ENCODE data around the gene PAK6.

Gene PAK6

GRCh38 chr15:40293006-40293405, 54.1 kb downstream of the PAK6 start:
- no peaks in the 10 kb centered on the region for H3K9me3 ChIP-seq (ENCODE audit: control insufficient read depth, insufficient read depth, low read length)
- H3K4me1 ChIP-seq (ENCODE audit: insufficient read depth, low read length): peaks cover 8% of the 10 kb centered on the region; the same call in 1 of the 2 replicates
- no peak overlapping the region for H3K9ac ChIP-seq (ENCODE audit: low read depth, low read length)
- H3K36me3 ChIP-seq (ENCODE audit: insufficient read depth, low read length): no peaks in the 10 kb centered on the region

- no peak overlapping the region for H3K9ac ChIP-seq (ENCODE audit: low read depth, low read length)
- no peaks in the 10 kb centered on the region for H3K36me3 ChIP-seq (ENCODE audit: insufficient read depth, low read length)
- H3K9me3 ChIP-seq (ENCODE audit: control insufficient read depth, insufficient read depth, low read length): no peaks in the 10 kb centered on the region
- H3K4me1 ChIP-seq (ENCODE audit: insufficient read depth, low read length): peaks cover 8% of the 10 kb centered on the region; the same call in 1 of the 2 replicates
Observed at GRCh38 chr15:40293905-40294895, 55.3 kb downstream of the PAK6 start.

GRCh38 chr15:40295297-40295696, 56.4 kb downstream of the PAK6 start:
- Histone ChIP-seq H3K36me3 (ENCODE audit: insufficient read depth, low read length) (no peaks in the 10 kb centered on the region), H3K9me3 (ENCODE audit: control insufficient read depth, insufficient read depth, low read length) (no peaks in the 10 kb centered on the region), H3K9ac (ENCODE audit: low read depth, low read length) (no peak overlapping the region), H3K4me1 (ENCODE audit: insufficient read depth, low read length) (peaks cover 3% of the 10 kb centered on the region; the same call in 1 of the 2 replicates)

- H3K9ac ChIP-seq (ENCODE audit: low read depth, low read length): no peak overlapping the region
- no peaks in the 10 kb centered on the region for H3K4me1 ChIP-seq (ENCODE audit: insufficient read depth, low read length)
- no peaks in the 10 kb centered on the region for H3K9me3 ChIP-seq (ENCODE audit: control insufficient read depth, insufficient read depth, low read length)
- no peaks in the 10 kb centered on the region for H3K36me3 ChIP-seq (ENCODE audit: insufficient read depth, low read length)
Observed at GRCh38 chr15:40295877-40296560, 57.2 kb downstream of the PAK6 start.

- H3K4me1 ChIP-seq (ENCODE audit: insufficient read depth, low read length): peaks cover 4% of the 10 kb centered on the region; the same call in 1 of the 2 replicates
- no peaks in the 10 kb centered on the region for H3K9me3 ChIP-seq (ENCODE audit: control insufficient read depth, insufficient read depth, low read length)
- H3K9ac ChIP-seq (ENCODE audit: low read depth, low read length): no peak overlapping the region
- no peaks in the 10 kb centered on the region for H3K36me3 ChIP-seq (ENCODE audit: insufficient read depth, low read length)
Observed at GRCh38 chr15:40296561-40297230, 57.8 kb downstream of the PAK6 start.

GRCh38 chr15:40297356-40297755, 58.5 kb downstream of the PAK6 start:
- Histone ChIP-seq H3K9ac (ENCODE audit: low read depth, low read length) (no peak overlapping the region), H3K36me3 (ENCODE audit: insufficient read depth, low read length) (no peaks in the 10 kb centered on the region), H3K9me3 (ENCODE audit: control insufficient read depth, insufficient read depth, low read length) (no peaks in the 10 kb centered on the region), H3K4me1 (ENCODE audit: insufficient read depth, low read length) (peaks cover 10% of the 10 kb centered on the region; the same call in 1 of the 2 replicates)

- Histone ChIP-seq H3K9me3 (ENCODE audit: control insufficient read depth, insufficient read depth, low read length) (no peaks in the 10 kb centered on the region), H3K36me3 (ENCODE audit: insufficient read depth, low read length) (no peaks in the 10 kb centered on the region), H3K4me1 (ENCODE audit: insufficient read depth, low read length) (peaks cover 10% of the 10 kb centered on the region; the same call in 1 of the 2 replicates), H3K9ac (ENCODE audit: low read depth, low read length) (no peak overlapping the region)
Observed at GRCh38 chr15:40298216-40298935, 59.5 kb downstream of the PAK6 start.

GRCh38 chr15:40300367-40300766, 61.5 kb downstream of the PAK6 start:
- Histone ChIP-seq H3K9ac (ENCODE audit: low read depth, low read length) (no peak overlapping the region), H3K9me3 (ENCODE audit: control insufficient read depth, insufficient read depth, low read length) (no peaks in the 10 kb centered on the region), H3K36me3 (ENCODE audit: insufficient read depth, low read length) (no peaks in the 10 kb centered on the region), H3K4me1 (ENCODE audit: insufficient read depth, low read length) (peaks cover 10% of the 10 kb centered on the region; the same call in 1 of the 2 replicates)

GRCh38 chr15:40300771-40301170, 61.9 kb downstream of the PAK6 start:
- peaks cover 10% of the 10 kb centered on the region; the same call in 1 of the 2 replicates for H3K4me1 ChIP-seq (ENCODE audit: insufficient read depth, low read length)
- H3K9me3 ChIP-seq (ENCODE audit: control insufficient read depth, insufficient read depth, low read length): no peaks in the 10 kb centered on the region
- H3K36me3 ChIP-seq (ENCODE audit: insufficient read depth, low read length): no peaks in the 10 kb centered on the region
- H3K9ac ChIP-seq (ENCODE audit: low read depth, low read length): no peak overlapping the region

- Histone ChIP-seq H3K9ac (ENCODE audit: low read depth, low read length) (no peak overlapping the region), H3K36me3 (ENCODE audit: insufficient read depth, low read length) (no peaks in the 10 kb centered on the region), H3K9me3 (ENCODE audit: control insufficient read depth, insufficient read depth, low read length) (no peaks in the 10 kb centered on the region), H3K4me1 (ENCODE audit: insufficient read depth, low read length) (peaks cover 10% of the 10 kb centered on the region; the same call in 1 of the 2 replicates)
Observed at GRCh38 chr15:40301467-40302179, 62.8 kb downstream of the PAK6 start.

GRCh38 chr15:40302288-40302886, 63.5 kb downstream of the PAK6 start:
- Histone ChIP-seq H3K36me3 (ENCODE audit: insufficient read depth, low read length) (no peaks in the 10 kb centered on the region), H3K9me3 (ENCODE audit: control insufficient read depth, insufficient read depth, low read length) (no peaks in the 10 kb centered on the region), H3K4me1 (ENCODE audit: insufficient read depth, low read length) (peaks cover 16% of the 10 kb centered on the region; the same call in 1 of the 2 replicates), H3K9ac (ENCODE audit: low read depth, low read length) (no peak overlapping the region)

- H3K4me1 ChIP-seq (ENCODE audit: insufficient read depth, low read length): peaks cover 17% of the 10 kb centered on the region; the same call in 1 of the 2 replicates
Observed at GRCh38 chr15:40302981-40303380, 64.1 kb downstream of the PAK6 start.

GRCh38 chr15:40303576-40303975, 64.7 kb downstream of the PAK6 start:
- Histone ChIP-seq H3K36me3 (ENCODE audit: insufficient read depth, low read length) (no peaks in the 10 kb centered on the region), H3K9me3 (ENCODE audit: control insufficient read depth, insufficient read depth, low read length) (no peaks in the 10 kb centered on the region), H3K4me1 (ENCODE audit: insufficient read depth, low read length) (peaks cover 17% of the 10 kb centered on the region; the same call in 1 of the 2 replicates), H3K9ac (ENCODE audit: low read depth, low read length) (no peak overlapping the region)

More at GRCh38 chr15:40302981-40303380, 64.1 kb downstream of the PAK6 start:
- no peaks in the 10 kb centered on the region for H3K9me3 ChIP-seq (ENCODE audit: control insufficient read depth, insufficient read depth, low read length)
- H3K36me3 ChIP-seq (ENCODE audit: insufficient read depth, low read length): no peaks in the 10 kb centered on the region
- H3K9ac ChIP-seq (ENCODE audit: low read depth, low read length): no peak overlapping the region
